Measurements from ENCODE around the gene ZFYVE28. TPM values are rescaled to one million over a fixed set of nuclear protein-coding genes. Genes with fewer than 3 reads are reported as not detected.

Gene ZFYVE28
- total RNA-seq, 1 donor from 2014 or later = 0.39 TPM

DNA sequence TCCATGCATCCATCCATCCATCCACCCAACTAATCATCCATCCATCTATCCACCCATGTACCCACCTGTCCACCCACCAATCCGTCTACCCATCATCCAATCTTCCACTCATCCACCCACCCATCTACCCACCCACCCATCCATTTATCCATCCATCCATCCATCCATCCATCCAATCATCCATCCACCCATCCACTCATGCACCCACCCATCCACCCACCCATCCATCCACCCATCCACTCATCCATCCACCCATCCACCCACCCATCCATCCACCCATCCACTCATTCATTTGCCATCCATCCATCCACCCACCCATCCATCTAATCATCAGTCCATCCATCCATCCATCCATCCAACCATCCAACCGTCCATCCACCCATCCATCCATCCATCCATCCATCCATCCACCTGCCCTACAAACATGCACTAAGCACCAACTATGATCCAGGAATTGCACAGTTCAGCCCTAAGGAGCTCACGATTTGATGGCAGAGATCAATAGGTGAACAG is 135.2 kb downstream of the ZFYVE28 start:
- H3K27me3 Mint-ChIP-seq (ENCODE audit: insufficient read depth, low read depth) = peaks cover 11% of the 10 kb centered on the region
- H3K36me3 Mint-ChIP-seq = no peaks in the 10 kb centered on the region
- H4K20me1 ChIP-seq (ENCODE audit: low read depth) = no peaks in the 10 kb centered on the region

GRCh38 chr4:2281575-2282343 is 136.7 kb downstream of the ZFYVE28 start:
- H3K9ac ChIP-seq = no peak overlapping the region
- no peak overlapping the region for H3K27ac ChIP-seq
- no peaks in the 10 kb centered on the region for H3K79me2 ChIP-seq (ENCODE audit: low read depth)
- H4K20me1 ChIP-seq (ENCODE audit: low read depth) = no peaks in the 10 kb centered on the region
- H3K27ac Mint-ChIP-seq = no peak overlapping the region
- DNase-seq (ENCODE audit: low spot score) = no peak
- no peaks in the 10 kb centered on the region for H3K36me3 Mint-ChIP-seq
- no peaks in the 10 kb centered on the region for H3F3A ChIP-seq (ENCODE audit: low read depth)
- no peak overlapping the region for H3K4me3 ChIP-seq
- H3K9me3 Mint-ChIP-seq = peaks cover 3% of the 10 kb centered on the region
- H3K9me3 ChIP-seq (ENCODE audit: low read depth) = no peaks in the 10 kb centered on the region
- H3K27me3 Mint-ChIP-seq (ENCODE audit: insufficient read depth, low read depth) = peaks cover 11% of the 10 kb centered on the region
- H3K36me3 ChIP-seq = no peaks in the 10 kb centered on the region
- no peak overlapping the region for H3K4me3 Mint-ChIP-seq
- no peak overlapping the region for H3K4me2 ChIP-seq
- TF ChIP-seq EZH2phosphoT487 (IDR thresholded peaks at IDR 0.05) (no peak), CTCF (IDR thresholded peaks at IDR 0.05) (no peak), EZH2 (IDR thresholded peaks at IDR 0.05) (no peak)
- peaks cover 5% of the 10 kb centered on the region for H3K4me1 Mint-ChIP-seq
- H3K4me1 ChIP-seq = peaks cover 9% of the 10 kb centered on the region
- no peaks in the 10 kb centered on the region for H3K27me3 ChIP-seq
- no peak overlapping the region for H2AFZ ChIP-seq (replicated peaks)

More for the DNA sequence above, 135.2 kb downstream of the ZFYVE28 start:
- DNase-seq (ENCODE audit: low spot score) = no peak
- peaks cover 12% of the 10 kb centered on the region for H3K4me1 Mint-ChIP-seq
- H3K9me3 Mint-ChIP-seq = peaks cover 3% of the 10 kb centered on the region
- Histone ChIP-seq H3K9me3 (ENCODE audit: low read depth) (no peaks in the 10 kb centered on the region), H3K4me1 (peaks cover 19% of the 10 kb centered on the region), H3F3A (ENCODE audit: low read depth) (no peaks in the 10 kb centered on the region), H3K4me2 (no peak overlapping the region), H3K27me3 (no peaks in the 10 kb centered on the region), H3K9ac (no peak overlapping the region), H3K4me3 (no peak overlapping the region), H3K79me2 (ENCODE audit: low read depth) (no peaks in the 10 kb centered on the region), H3K36me3 (no peaks in the 10 kb centered on the region), H3K27ac (no peak overlapping the region), H2AFZ (replicated peaks) (no peak overlapping the region)
- TF ChIP-seq EZH2 (IDR thresholded peaks at IDR 0.05) = no peak
- TF ChIP-seq CTCF (IDR thresholded peaks at IDR 0.05) = no peak
- TF ChIP-seq EZH2phosphoT487 (IDR thresholded peaks at IDR 0.05) = no peak
- H3K4me3 Mint-ChIP-seq = no peak overlapping the region
- no peak overlapping the region for H3K27ac Mint-ChIP-seq

- H3K4me1 Mint-ChIP-seq = no peaks in the 10 kb centered on the region
- Histone ChIP-seq H3K27me3 (no peaks in the 10 kb centered on the region), H4K20me1 (ENCODE audit: low read depth) (no peaks in the 10 kb centered on the region), H3K4me2 (no peak overlapping the region), H3K4me1 (no peaks in the 10 kb centered on the region), H3K4me3 (no peak overlapping the region), H3K9ac (no peak overlapping the region), H3K27ac (no peak overlapping the region), H3K79me2 (ENCODE audit: low read depth) (no peaks in the 10 kb centered on the region), H3F3A (ENCODE audit: low read depth) (no peaks in the 10 kb centered on the region), H3K36me3 (no peaks in the 10 kb centered on the region), H2AFZ (replicated peaks) (no peak overlapping the region), H3K9me3 (ENCODE audit: low read depth) (no peaks in the 10 kb centered on the region)
- H3K27ac Mint-ChIP-seq = no peak overlapping the region
- H3K27me3 Mint-ChIP-seq (ENCODE audit: insufficient read depth, low read depth) = peaks cover 11% of the 10 kb centered on the region
- DNase-seq (ENCODE audit: low spot score) = no peak
- H3K36me3 Mint-ChIP-seq = no peaks in the 10 kb centered on the region
- H3K9me3 Mint-ChIP-seq = peaks cover 3% of the 10 kb centered on the region
- TF ChIP-seq CTCF (IDR thresholded peaks at IDR 0.05) (no peak), EZH2 (IDR thresholded peaks at IDR 0.05) (no peak), EZH2phosphoT487 (IDR thresholded peaks at IDR 0.05) (no peak)
- H3K4me3 Mint-ChIP-seq = no peak overlapping the region
Observed at GRCh38 chr4:2280531-2281300, 137.7 kb downstream of the ZFYVE28 start.
